WERI-Rb-1 (cell line): ENCODE results near the gene CDON.

Experiments
- DNase-seq: peaks from one replicate; pipeline ENCODE4 v3.0.0-alpha.2; 2020
- H3K27ac ChIP-seq: fragments of 250-450 bp; sonication (Bioruptor Pico); 2 replicates; pipeline ENCODE4 v1.5.1; 2020; ENCODE audit warnings: mild to moderate bottlenecking, moderate library complexity
- H3K27me3 ChIP-seq: fragments of 250-450 bp; sonication (Bioruptor Pico); 2 replicates; pipeline ENCODE4 v1.5.1; 2021; ENCODE audit warnings: mild to moderate bottlenecking, low read depth, moderate library complexity; ENCODE audit not compliant: insufficient read depth, severe bottlenecking
- H3K36me3 ChIP-seq: fragments of 250-450 bp; sonication (Bioruptor Pico); 2 replicates; pipeline ENCODE4 v1.5.1; 2020; ENCODE audit warnings: mild to moderate bottlenecking, moderate library complexity
- H3K4me3 ChIP-seq: 2 replicates; pipeline ENCODE4 v1.5.1; 2011; ENCODE audit warnings: low read depth, mild to moderate bottlenecking, control low read depth, low read length
- H3K9me3 ChIP-seq: fragments of 250-450 bp; sonication (Bioruptor Pico); 2 replicates; pipeline ENCODE4 v1.5.1; 2021; ENCODE audit warnings: mild to moderate bottlenecking, moderate library complexity; ENCODE audit not compliant: severe bottlenecking
- TF ChIP-seq, protein P1 (sequence below): IDR thresholded peaks from 2 replicates; pipeline ENCODE4 v1.5.1; 2011; ENCODE audit warnings: low read depth, mild to moderate bottlenecking, control low read depth, inconsistent platforms, low read length

Gene CDON

DNA sequence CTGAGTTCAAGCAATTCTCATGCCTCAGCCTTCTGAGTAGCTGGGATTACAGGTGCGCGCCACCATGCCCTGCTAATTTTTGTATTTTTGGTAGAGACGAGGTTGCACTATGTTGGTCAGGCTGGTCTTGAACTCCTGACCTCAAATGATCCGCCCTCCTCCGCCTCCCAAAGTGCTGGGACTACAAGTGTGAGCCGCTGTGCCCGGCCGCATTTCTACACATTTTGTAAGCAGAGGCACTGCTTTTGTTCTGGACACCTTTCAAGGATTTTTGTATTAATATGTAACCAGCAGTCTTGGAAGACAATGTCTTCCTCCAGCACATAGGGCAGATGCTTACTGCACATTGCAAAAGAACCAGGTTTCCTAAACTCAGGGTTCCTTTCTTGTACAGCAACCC, 128.2 kb downstream of the CDON start:
- DNase-seq: no peak
- Histone ChIP-seq H3K9me3 (no peaks in the 10 kb centered on the region), H3K4me3 (no peak overlapping the region), H3K36me3 (no peaks in the 10 kb centered on the region), H3K27me3 (no peaks in the 10 kb centered on the region), H3K27ac (no peak overlapping the region)
- TF ChIP-seq, protein P1, sequence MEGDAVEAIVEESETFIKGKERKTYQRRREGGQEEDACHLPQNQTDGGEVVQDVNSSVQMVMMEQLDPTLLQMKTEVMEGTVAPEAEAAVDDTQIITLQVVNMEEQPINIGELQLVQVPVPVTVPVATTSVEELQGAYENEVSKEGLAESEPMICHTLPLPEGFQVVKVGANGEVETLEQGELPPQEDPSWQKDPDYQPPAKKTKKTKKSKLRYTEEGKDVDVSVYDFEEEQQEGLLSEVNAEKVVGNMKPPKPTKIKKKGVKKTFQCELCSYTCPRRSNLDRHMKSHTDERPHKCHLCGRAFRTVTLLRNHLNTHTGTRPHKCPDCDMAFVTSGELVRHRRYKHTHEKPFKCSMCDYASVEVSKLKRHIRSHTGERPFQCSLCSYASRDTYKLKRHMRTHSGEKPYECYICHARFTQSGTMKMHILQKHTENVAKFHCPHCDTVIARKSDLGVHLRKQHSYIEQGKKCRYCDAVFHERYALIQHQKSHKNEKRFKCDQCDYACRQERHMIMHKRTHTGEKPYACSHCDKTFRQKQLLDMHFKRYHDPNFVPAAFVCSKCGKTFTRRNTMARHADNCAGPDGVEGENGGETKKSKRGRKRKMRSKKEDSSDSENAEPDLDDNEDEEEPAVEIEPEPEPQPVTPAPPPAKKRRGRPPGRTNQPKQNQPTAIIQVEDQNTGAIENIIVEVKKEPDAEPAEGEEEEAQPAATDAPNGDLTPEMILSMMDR: no peak

DNA sequence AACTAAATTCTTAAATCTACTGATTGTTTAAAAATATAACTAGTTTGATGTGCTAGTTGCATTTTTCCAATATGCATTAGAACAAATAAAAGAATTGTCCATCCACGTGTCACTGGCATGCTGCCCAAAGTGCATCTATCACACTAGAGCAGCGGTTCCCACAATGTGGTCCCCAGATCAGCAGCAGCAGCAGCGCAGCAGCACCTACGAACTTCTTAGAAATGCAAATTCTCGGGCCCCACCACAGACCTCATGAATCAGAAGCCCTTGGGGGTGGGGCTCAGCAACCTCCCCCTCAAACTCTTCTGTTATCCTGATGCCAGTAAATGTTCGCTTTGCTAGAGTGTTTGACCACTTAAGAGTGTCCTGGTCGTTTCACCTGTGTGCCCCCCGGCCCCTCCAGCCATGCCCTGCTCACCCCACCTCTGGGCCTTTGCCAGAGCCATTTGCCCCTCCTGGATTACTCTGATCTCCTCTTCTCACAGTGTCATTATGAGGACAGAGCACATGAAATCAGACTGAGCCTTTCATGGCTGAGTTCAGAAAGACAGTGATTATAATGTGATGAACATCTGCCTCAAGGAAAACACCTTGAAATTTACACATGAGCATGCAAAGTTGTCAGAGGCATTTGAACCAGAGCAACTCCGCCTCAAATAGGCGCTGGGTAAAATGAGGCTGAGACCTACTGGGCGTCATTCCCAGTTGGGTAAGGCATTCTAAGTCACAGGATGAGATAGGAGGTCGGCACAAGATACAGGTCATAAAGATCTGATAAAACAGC, 129.4 kb downstream of the CDON start:
- TF ChIP-seq, protein P1: no peak
- Histone ChIP-seq H3K4me3 (no peak overlapping the region), H3K36me3 (no peaks in the 10 kb centered on the region), H3K9me3 (no peaks in the 10 kb centered on the region), H3K27ac (no peak overlapping the region), H3K27me3 (no peaks in the 10 kb centered on the region)
- no peak for DNase-seq

DNA sequence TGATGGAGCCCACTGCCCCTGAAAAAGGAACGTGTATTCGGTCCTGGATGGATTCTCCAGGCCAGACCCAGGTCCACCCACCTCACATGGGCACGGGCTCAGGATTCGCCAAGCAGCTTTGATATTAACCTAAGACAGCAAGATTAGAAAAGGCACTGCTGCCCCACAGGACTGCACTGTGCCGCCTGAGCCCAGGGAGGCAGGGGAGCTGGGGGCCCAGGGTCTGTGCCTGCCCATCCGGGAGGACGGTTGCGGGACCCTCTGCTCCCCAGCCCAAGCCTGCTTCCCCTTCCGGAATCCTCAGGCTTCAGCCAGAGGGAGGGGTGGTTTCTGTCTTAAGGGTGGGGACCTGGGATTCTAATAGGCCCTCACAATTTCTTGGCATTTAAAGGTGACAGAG, 130.4 kb downstream of the CDON start:
- TF ChIP-seq, protein P1: no peak
- no peak for DNase-seq
- Histone ChIP-seq H3K27me3 (no peaks in the 10 kb centered on the region), H3K36me3 (no peaks in the 10 kb centered on the region), H3K9me3 (no peaks in the 10 kb centered on the region), H3K4me3 (no peak overlapping the region), H3K27ac (no peak overlapping the region)

DNA sequence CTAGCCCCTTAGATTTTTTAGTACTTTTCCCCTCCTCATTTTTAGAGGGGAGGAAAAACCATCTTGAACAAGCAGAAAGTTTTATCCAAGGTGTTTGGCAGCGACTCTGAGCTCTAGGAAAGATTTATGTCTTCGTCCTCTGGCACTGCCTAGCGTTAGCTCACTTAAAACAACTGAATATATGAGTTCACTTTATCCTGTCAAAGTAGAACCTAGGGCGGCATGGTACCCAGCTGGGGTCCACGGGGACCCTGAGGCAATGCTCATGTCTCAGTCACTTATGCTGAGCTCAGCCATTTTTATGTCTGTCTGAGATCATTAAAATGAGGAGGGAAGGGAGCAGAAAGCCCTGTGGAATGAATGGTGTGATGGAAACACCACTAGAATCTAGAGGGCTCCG, 131.0 kb downstream of the CDON start:
- TF ChIP-seq, protein P1: no peak

DNA sequence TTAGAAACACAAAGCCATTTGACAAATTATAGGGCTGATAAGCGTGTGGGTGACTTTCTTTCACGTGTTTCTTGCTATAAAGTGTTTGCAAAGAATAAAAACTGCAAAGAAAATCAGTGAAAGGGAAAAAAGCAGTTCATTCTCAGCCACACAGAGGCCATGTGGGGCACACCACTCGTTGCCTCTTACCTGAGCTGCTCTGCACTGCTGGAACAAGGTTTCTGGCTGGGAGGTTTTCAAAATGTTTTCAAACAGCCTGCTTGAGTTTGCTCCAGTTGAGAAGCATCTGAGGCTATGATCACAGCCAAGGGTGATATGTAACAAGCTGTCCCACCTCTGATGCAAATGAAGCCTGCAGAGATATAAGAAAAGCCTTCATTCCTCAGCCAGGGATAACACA, 131.6 kb downstream of the CDON start:
- Histone ChIP-seq H3K4me3 (no peak overlapping the region), H3K27me3 (no peaks in the 10 kb centered on the region), H3K9me3 (no peaks in the 10 kb centered on the region), H3K36me3 (no peaks in the 10 kb centered on the region), H3K27ac (no peak overlapping the region)
- TF ChIP-seq, protein P1: no peak
- no peak for DNase-seq

More for the DNA sequence above, 131.0 kb downstream of the CDON start:
- Histone ChIP-seq H3K4me3 (no peak overlapping the region), H3K27ac (no peak overlapping the region), H3K36me3 (no peaks in the 10 kb centered on the region), H3K27me3 (no peaks in the 10 kb centered on the region), H3K9me3 (no peaks in the 10 kb centered on the region)
- no peak for DNase-seq

DNA sequence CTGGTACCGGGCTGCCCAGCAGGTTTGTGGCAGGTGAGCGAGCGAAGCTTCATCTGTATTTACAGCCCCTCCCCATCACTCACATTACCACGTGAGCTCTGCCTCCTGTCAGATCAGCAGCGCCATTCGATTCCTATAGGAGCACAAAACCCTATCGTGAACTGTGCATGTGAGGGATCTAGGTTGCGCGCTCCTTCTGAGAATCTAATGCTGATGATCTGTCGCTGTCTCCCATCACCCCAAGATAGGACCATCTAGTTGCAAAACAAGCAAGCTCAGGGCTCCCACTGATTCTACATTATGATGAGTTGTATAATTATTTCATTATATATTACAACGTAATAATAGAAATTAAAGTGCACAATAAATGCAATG, 132.6 kb downstream of the CDON start:
- no peaks in the 10 kb centered on the region for H3K27me3 ChIP-seq

More for the DNA sequence above, 132.6 kb downstream of the CDON start:
- no peak overlapping the region for H3K4me3 ChIP-seq
- no peaks in the 10 kb centered on the region for H3K9me3 ChIP-seq
- TF ChIP-seq, protein P1: no peak
- no peaks in the 10 kb centered on the region for H3K36me3 ChIP-seq
- no peak for DNase-seq
- H3K27ac ChIP-seq: no peak overlapping the region
